ENCODE data around the gene MEF2A.

Gene MEF2A

GRCh38 chr15:99564221-99565048 is 1.3 kb upstream of the MEF2A start:
- DNase-seq: peak; percentile 34

GRCh38 chr15:99565049-99565298 is 810 bp upstream of the MEF2A start:
- no peak for DNase-seq

- DNase-seq: peak; percentile 21
Observed at GRCh38 chr15:99566157-99566897, 543 bp downstream of the MEF2A start.

- DNase-seq: no peak
Observed at GRCh38 chr15:99568625-99569352, 3.0 kb downstream of the MEF2A start.

- no peak for DNase-seq
Observed at GRCh38 chr15:99571299-99571698, 5.5 kb downstream of the MEF2A start.

GRCh38 chr15:99574048-99574447 is 8.3 kb downstream of the MEF2A start:
- no peak for DNase-seq

- no peak for DNase-seq
Observed at GRCh38 chr15:99574502-99574901, 8.7 kb downstream of the MEF2A start.

GRCh38 chr15:99578809-99579208 is 13.0 kb downstream of the MEF2A start:
- DNase-seq: no peak

- DNase-seq: no peak
Observed at GRCh38 chr15:99580076-99580475, 14.3 kb downstream of the MEF2A start.

GRCh38 chr15:99582508-99582960 is 16.8 kb downstream of the MEF2A start:
- DNase-seq: no peak

- no peak for DNase-seq
Observed at GRCh38 chr15:99584081-99584600, 18.4 kb downstream of the MEF2A start.

- no peak for DNase-seq
Observed at GRCh38 chr15:99586121-99586520, 20.3 kb downstream of the MEF2A start.

GRCh38 chr15:99589801-99590200 is 24.0 kb downstream of the MEF2A start:
- DNase-seq: no peak

GRCh38 chr15:99590913-99591646 is 25.3 kb downstream of the MEF2A start:
- no peak for DNase-seq

GRCh38 chr15:99592145-99592791 is 26.5 kb downstream of the MEF2A start:
- no peak for DNase-seq

GRCh38 chr15:99593070-99593469 is 27.3 kb downstream of the MEF2A start:
- no peak for DNase-seq

GRCh38 chr15:99594916-99595315 is 29.1 kb downstream of the MEF2A start:
- no peak for DNase-seq

- DNase-seq: no peak
Observed at GRCh38 chr15:99598296-99598695, 32.5 kb downstream of the MEF2A start.

- no peak for DNase-seq
Observed at GRCh38 chr15:99603828-99604227, 38.0 kb downstream of the MEF2A start.

GRCh38 chr15:99604865-99605264 is 39.1 kb downstream of the MEF2A start:
- DNase-seq: no peak

GRCh38 chr15:99605490-99605931 is 39.7 kb downstream of the MEF2A start:
- no peak for DNase-seq

GRCh38 chr15:99605990-99606389 is 40.2 kb downstream of the MEF2A start:
- no peak for DNase-seq

Measured in CD4-positive, alpha-beta T cell treated with Interleukin-21 for 1 hour (primary cell).